HEK293T (cell line): ENCODE data around the gene RNF213.

ENCODE experiments used
- CTBP1 ChIP-seq: fragments of 450-650 bp; IDR thresholded peaks from 2 replicates; pipeline ENCODE4 v1.6.1; 2016; ENCODE audit warnings: borderline replicate concordance
- ELF4 ChIP-seq: fragments of 450-650 bp; IDR thresholded peaks from 2 replicates; pipeline ENCODE4 v1.6.1; 2017; ENCODE audit warnings: antibody characterized with exemption
- FOXK2 ChIP-seq: fragments of 450-650 bp; IDR thresholded peaks from 2 replicates; pipeline ENCODE4 v1.6.1; 2016; ENCODE audit warnings: mild to moderate bottlenecking
- FOXM1 ChIP-seq: fragments of 450-650 bp; IDR thresholded peaks from 2 replicates; pipeline ENCODE4 v1.6.1; 2017; ENCODE audit warnings: mild to moderate bottlenecking, borderline replicate concordance
- L3MBTL2 ChIP-seq: fragments of 450-650 bp; conservative IDR thresholded peaks from 2 replicates; pipeline ENCODE4 v1.6.1; 2016; ENCODE audit warnings: mild to moderate bottlenecking
- SP1 ChIP-seq: fragments of 450-650 bp; IDR thresholded peaks from 2 replicates; pipeline ENCODE4 v1.6.1; 2017
- SUZ12 ChIP-seq: fragments of 450-650 bp; IDR thresholded peaks from 2 replicates; pipeline ENCODE4 v1.6.1; 2016; ENCODE audit warnings: mild to moderate bottlenecking
- TARDBP ChIP-seq: fragments of 450-650 bp; IDR thresholded peaks from 2 replicates; pipeline ENCODE4 v1.6.1; 2016
- ZNF384 ChIP-seq: fragments of 450-650 bp; IDR thresholded peaks from 2 replicates; pipeline ENCODE4 v1.6.1; 2016

DNA sequence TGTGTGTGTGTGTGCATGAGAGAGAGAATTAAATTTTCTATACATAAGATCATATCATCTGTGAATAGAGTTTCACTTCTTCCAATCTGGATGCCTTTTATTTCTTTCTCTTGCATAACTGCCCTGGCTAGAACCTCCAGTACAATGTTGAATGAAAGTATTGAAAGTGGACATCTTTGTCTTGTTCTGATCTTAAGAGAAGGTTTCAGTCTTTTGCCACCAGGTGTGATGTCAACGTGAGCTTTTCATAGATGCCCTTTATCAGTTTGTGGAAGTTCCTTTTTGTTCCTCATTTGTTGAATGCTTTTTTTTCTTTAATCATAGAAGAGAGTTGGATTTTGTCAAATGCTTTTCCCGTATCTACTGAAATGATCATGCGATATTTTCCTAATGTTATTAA lies 63.3 kb downstream of the RNF213 start:
- TF ChIP-seq SUZ12 (no peak), L3MBTL2 (no peak), ZNF384 (no peak), TARDBP (no peak), SP1 (no peak), FOXM1 (no peak), FOXK2 (no peak), CTBP1 (no peak), ELF4 (no peak)
